Stimulated activated CD8-positive, alpha-beta memory T cell treated with anti-CD3 and anti-CD28 coated beads, Interleukin-7, amount 100 ng/mL, for 24 hours (primary cell): Measurements from ENCODE around the gene PAPPA.

Source experiments
- DNase-seq: peaks from one replicate; pipeline ENCODE4 v3.0.0-alpha.2; 2020; ENCODE audit warnings: low read depth

The PAPPA gene

GRCh38 chr9:116181853-116182610 is 28.4 kb downstream of the PAPPA start:
- no peak for DNase-seq

- no peak for DNase-seq
Measured at GRCh38 chr9:116182876-116183275, 29.3 kb downstream of the PAPPA start.

- DNase-seq: no peak
Measured at GRCh38 chr9:116187570-116188170, 34.1 kb downstream of the PAPPA start.

GRCh38 chr9:116189683-116190082 is 36.1 kb downstream of the PAPPA start:
- no peak for DNase-seq

- no peak for DNase-seq
Measured at GRCh38 chr9:116190637-116191396, 37.2 kb downstream of the PAPPA start.

DNA sequence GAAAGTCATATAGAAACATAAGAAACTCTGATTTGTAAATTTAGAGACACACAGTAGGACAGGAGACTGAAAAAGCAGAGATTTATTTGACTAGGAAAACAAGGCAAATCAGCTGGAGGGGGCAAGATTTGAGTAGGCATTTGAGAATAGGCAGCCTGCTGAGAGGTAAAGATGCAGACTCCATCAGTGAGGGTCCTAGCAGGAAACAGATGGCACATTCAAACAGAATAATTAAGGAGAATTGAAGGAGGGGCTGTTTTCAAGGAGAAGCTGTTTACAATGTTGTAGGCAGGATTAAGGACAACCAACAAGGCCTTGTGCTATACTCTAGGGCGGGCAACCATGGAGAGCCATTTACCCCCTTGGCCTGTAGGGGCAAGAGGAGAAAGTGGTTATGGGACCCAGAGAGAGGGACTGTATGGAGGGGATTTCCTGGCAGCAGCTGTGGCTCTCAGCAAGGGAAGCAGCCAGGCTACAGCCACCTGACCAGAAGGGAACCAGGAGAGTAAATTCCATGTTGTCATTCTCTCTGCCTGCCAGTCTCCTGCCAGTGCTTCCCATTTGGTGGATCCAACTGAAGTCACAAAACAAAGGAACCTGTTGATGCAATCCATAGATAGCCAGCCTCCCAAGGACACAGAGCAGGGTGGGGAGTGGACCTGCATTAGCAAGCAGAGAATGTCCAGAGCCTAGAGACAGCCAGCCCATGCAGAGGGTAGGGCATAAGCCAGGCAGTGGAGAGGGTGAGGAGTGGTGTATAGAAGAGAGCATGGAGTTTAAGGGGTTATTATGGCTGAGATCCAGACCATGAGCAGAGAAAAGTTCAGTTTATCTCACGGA is 38.2 kb downstream of the PAPPA start:
- no peak for DNase-seq

DNA sequence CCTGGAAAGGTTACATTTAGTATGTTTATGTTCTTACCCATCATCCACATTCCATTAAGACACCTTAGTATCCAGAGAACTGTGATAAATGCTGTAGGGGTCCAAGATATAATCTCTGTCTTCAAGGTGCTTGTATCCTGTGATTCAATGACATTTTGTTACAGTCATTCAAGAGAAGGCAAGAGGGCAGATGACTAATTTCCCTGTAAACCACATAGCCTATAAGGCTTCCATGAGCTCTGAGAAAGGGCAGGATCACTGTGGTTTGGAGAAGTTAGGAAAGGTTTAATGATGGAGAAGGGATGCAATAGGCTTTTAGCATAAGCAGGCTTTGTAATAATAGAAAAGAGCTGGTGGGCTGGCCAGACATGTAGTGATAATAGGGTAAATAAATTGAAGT is 40.0 kb downstream of the PAPPA start:
- DNase-seq: no peak

DNA sequence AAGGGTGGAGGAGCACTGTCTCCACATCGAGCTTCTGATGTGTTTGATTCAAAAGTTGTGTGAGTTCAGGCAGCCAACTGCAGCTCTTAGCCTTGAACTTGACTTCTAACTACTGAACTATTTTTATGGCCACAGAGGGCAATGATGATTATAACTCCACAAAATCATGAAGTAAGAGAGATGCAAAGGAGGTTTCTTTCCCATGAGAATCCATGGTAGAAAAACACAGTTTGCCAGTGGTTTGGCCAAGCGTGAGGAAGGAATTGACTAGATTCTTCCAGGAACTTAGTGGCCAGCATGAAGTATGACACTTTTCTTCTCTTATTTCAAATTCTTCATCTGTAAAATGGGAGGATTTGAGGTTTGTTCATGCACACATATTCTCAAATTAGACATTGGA is 43.2 kb downstream of the PAPPA start:
- no peak for DNase-seq

DNA sequence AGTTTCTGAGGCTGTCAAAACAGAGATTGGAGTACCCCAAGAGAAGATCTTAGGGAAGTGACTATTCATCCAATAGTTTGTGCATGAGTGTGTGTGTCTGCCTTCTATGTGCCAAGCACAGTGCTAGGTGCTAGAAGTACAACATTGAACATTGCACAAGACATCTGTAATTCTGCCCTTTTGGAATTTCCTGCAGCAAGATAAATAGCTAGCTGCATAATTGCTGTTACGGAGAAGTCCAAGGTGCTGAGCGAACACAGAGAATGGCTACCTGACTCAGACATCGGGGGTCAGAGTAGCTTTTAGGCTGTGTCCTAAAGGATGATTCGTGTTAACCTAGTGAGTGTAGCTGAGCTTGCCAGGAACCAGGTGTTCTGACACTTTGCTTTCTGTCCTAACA is 44.8 kb downstream of the PAPPA start:
- no peak for DNase-seq

- no peak for DNase-seq
Measured at GRCh38 chr9:116202219-116202912, 48.8 kb downstream of the PAPPA start.

- DNase-seq: no peak
Measured at GRCh38 chr9:116204252-116204882, 50.8 kb downstream of the PAPPA start.

DNA sequence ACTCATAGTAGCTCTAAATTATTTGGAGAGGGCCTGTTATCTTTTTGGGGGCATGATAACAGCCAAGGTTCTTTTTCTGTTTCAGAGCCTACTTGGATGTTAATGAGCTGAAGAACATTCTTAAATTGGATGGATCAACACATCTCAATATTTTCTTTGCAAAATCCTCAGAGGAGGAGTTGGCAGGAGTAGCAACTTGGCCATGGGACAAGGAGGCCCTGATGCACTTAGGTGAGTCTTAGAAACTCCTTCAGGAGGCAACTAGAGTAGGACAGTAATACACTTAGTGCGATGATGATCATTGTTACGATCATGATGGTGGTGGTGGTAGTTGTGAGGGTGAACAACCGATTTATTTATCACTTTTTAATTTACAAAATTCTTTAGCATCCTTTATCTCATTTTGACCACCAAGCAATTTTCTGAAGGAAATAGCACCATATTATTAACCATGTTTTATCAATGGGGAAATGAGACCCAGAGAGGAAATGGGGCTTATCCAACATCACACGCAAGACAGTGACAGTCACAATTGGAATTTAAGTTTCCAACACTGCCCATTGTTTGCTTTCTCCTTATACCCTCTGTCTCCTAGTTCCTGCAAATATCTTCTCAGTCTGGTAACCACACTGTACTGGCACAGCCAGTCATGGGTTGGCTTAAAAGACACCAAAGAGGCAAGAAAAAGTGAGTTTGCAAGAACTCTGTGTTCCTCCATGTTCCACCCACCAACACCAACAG is 54.0 kb downstream of the PAPPA start:
- no peak for DNase-seq

DNA sequence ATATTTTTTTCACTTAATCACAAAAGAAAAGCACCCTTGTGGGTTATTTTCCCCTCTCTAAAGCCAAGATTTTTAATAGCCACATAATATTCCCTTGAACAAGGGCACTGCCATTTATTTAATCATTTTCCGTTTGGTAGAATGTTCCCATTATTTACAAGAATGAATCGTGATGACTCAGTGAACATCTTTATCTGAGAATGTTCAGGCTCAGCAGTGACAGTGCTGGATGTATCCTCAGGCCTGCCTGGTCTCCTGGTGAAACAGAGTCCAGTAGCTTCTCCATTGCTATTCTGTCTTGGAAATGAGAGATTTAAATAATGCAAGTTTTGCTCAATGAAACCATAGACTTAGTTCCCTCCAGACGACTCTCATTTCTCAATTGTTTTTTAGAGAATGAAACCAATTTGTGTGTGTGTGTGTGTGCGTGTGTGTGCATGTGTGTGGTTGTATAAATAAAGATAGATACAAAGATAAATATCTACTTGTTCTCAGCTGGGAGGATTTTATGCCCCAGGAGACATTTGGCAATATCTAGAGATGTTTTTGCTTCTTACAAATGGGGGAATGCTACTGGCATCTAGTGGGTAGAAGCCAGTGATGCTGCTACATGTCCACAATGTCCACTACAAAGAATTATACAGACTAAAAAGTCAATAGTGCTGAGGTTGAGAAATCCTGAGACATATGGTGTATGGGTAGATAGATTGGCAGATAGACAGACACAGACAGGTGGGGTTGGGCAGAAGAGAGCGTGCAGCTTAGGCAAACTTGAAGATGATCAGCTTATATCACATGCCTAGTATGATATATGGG is 55.0 kb downstream of the PAPPA start:
- no peak for DNase-seq

- no peak for DNase-seq
Measured at GRCh38 chr9:116209414-116210116, 56.0 kb downstream of the PAPPA start.

GRCh38 chr9:116212986-116213692 is 59.5 kb downstream of the PAPPA start:
- DNase-seq: no peak

DNA sequence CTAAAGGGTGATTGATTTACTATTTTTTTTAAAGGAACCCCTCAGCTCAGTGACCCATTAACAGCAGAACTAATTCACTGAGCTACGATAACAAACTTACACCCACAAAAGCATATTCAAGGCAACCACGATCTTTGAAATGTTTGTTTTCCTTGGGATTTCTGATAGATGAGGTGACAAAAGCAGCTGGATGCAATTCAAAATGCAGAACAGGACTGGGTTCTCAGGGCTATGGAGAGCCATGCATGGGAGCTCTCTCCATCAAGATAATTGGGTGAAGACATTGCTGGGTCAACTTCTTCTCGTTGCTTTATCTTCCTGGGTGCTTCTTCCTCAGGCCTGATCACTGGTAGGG is 60.1 kb downstream of the PAPPA start:
- DNase-seq: no peak

DNA sequence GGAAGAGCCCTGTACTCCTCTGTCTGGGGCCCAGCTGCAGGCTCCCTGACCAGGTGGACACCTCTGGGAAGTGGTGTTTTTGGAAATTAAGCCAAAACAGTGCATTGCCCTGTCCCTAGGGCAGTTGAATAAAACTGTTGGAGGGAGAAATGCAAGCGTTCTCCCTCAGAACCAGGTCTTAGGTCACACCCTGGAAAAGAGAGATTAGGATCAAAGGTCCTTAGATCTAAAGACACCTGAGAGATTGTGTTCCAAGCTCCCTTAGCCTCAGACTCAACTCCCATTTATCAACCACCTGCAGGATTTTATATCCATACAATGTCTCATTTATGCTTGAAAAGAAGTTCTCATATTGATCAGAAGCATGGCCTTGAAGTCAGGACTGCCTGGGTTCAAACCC is 64.8 kb downstream of the PAPPA start:
- DNase-seq: no peak

DNA sequence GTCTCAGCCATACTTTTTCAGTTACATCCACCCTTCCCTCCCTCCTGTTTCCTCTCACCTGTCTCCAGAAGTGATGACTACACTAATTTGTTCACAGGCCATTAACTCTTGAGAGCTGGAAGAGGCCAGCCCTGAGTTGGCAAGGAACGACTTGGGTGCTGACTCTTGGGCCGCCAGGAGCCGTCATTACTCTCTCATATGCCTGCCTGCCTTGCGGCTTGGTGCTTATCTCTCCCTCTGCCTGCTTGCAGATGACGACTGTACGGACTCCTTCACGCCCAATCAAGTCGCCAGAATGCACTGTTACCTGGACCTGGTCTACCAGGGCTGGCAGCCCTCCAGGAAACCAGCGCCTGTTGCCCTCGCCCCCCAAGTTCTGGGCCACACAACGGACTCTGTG is 66.1 kb downstream of the PAPPA start:
- DNase-seq: no peak
